Osteocyte (in vitro differentiated cells): ENCODE data around the gene SMPX. TPM values are rescaled to one million over a fixed set of nuclear protein-coding genes. Genes with fewer than 3 reads are reported as not detected.
A peak's percentile ranks its signal among the peaks of the same experiment; 100 is the strongest.

ENCODE experiments used
- DNase-seq: peaks from one replicate; pipeline ENCODE4 v3.0.0; 2021; ENCODE audit warnings: mixed read lengths; ENCODE audit not compliant: unreplicated experiment; ENCODE audit errors: extremely low spot score
- H3K27ac Mint-ChIP-seq: one replicate; pipeline ENCODE4 v1.8.0; 2021; ENCODE audit warnings: mild to moderate bottlenecking, mixed read lengths; ENCODE audit not compliant: unreplicated experiment
- H3K27me3 Mint-ChIP-seq: one replicate; pipeline ENCODE4 v1.8.0; 2021; ENCODE audit warnings: mixed read lengths; ENCODE audit not compliant: unreplicated experiment
- H3K36me3 Mint-ChIP-seq: one replicate; pipeline ENCODE4 v1.8.0; 2021; ENCODE audit warnings: mixed read lengths; ENCODE audit not compliant: unreplicated experiment
- H3K4me1 Mint-ChIP-seq: one replicate; pipeline ENCODE4 v1.8.0; 2021; ENCODE audit warnings: mixed read lengths; ENCODE audit not compliant: unreplicated experiment
- H3K4me3 Mint-ChIP-seq: one replicate; pipeline ENCODE4 v1.8.0; 2021; ENCODE audit warnings: mild to moderate bottlenecking, moderate library complexity, mixed read lengths; ENCODE audit not compliant: unreplicated experiment
- H3K9me3 Mint-ChIP-seq: one replicate; pipeline ENCODE4 v1.8.0; 2021; ENCODE audit warnings: mixed read lengths; ENCODE audit not compliant: unreplicated experiment
- CTCF ChIP-seq: fragments of 200-600 bp; sonication (generic); IDR thresholded peaks from 2 replicates; pipeline ENCODE4 v1.5.0; 2021; ENCODE audit warnings: antibody characterized with exemption, mild to moderate bottlenecking, moderate library complexity
- total RNA-seq: library from RNA; stranded (reverse); gene quantifications from 2 replicates; pipeline ENCODE4 v1.2.1, GENCODE V29; 2021

SMPX gene
- total RNA-seq, 1 donor from 2014 or later: not detected

GRCh38 chrX:21711129-21711847, 46.6 kb downstream of the SMPX start:
- TF ChIP-seq CTCF: no peak
- H3K4me3 Mint-ChIP-seq: no peak overlapping the region
- no peaks in the 10 kb centered on the region for H3K27me3 Mint-ChIP-seq
- no peak for DNase-seq
- H3K4me1 Mint-ChIP-seq: peaks cover 8% of the 10 kb centered on the region
- H3K36me3 Mint-ChIP-seq: no peaks in the 10 kb centered on the region
- peaks cover 6% of the 10 kb centered on the region for H3K9me3 Mint-ChIP-seq
- H3K27ac Mint-ChIP-seq: no peak overlapping the region

- no peaks in the 10 kb centered on the region for H3K27me3 Mint-ChIP-seq
- peaks cover 8% of the 10 kb centered on the region for H3K4me1 Mint-ChIP-seq
- no peak for DNase-seq
- TF ChIP-seq CTCF: peak; percentile 15
- no peaks in the 10 kb centered on the region for H3K36me3 Mint-ChIP-seq
- H3K4me3 Mint-ChIP-seq: no peak overlapping the region
- H3K27ac Mint-ChIP-seq: no peak overlapping the region
- peaks cover 3% of the 10 kb centered on the region for H3K9me3 Mint-ChIP-seq
These were observed 49.8 kb downstream of the SMPX start for GRCh38 chrX:21708116-21708515.

GRCh38 chrX:21705225-21705624, 52.7 kb downstream of the SMPX start:
- Mint-ChIP-seq H3K9me3 (no peaks in the 10 kb centered on the region), H3K27me3 (no peaks in the 10 kb centered on the region), H3K27ac (no peak overlapping the region), H3K4me3 (no peak overlapping the region), H3K36me3 (no peaks in the 10 kb centered on the region), H3K4me1 (peaks cover 3% of the 10 kb centered on the region)
- no peak for DNase-seq
- no peak for TF ChIP-seq CTCF

- no peak for DNase-seq
These were observed 55.2 kb downstream of the SMPX start for GRCh38 chrX:21702725-21703124.

More at GRCh38 chrX:21702725-21703124, 55.2 kb downstream of the SMPX start:
- no peak for TF ChIP-seq CTCF
- Mint-ChIP-seq H3K27ac (no peak overlapping the region), H3K4me3 (no peak overlapping the region), H3K4me1 (peaks cover 3% of the 10 kb centered on the region), H3K36me3 (no peaks in the 10 kb centered on the region), H3K27me3 (no peaks in the 10 kb centered on the region), H3K9me3 (no peaks in the 10 kb centered on the region)
